PC-3 (cell line): ENCODE measurements around the gene CHD3. TPM values are rescaled to one million over a fixed set of nuclear protein-coding genes. Genes with fewer than 3 reads are reported as not detected.

Experiments
- ATAC-seq: fragments of 200-7000 bp; cut with Tn5 transposase; 2 replicates; pipeline ENCODE4 v1.9.1; 2020; ENCODE audit warnings: mild to moderate bottlenecking, moderate library complexity
- BruUV-seq: library from RNA; stranded (reverse); fragments of 400-500 nt; replicated peaks from 2 replicates; lab custom pipeline; 2021; lab: Mats Ljungman, UMichigan
- CTCF ChIA-PET: fragments of 300-600 bp; sonication (Branson Sonifier 250); formaldehyde crosslinking; loops from one replicate; lab custom pipeline; 2022; ENCODE audit warnings: antibody characterized with exemption; lab: Charles Lee
- POLR2A ChIA-PET: fragments of 300-600 bp; sonication (Branson Sonifier 250); formaldehyde crosslinking; loops from one replicate; lab custom pipeline; 2022; ENCODE audit warnings: antibody characterized with exemption; ENCODE audit not compliant: unreplicated experiment; lab: Charles Lee
- DNase-seq: peaks from one replicate; pipeline ENCODE4 v3.0.0-alpha.2; 2015
- H2AFZ ChIP-seq: fragments of 300-600 bp; sonication (generic); 2 replicates; pipeline ENCODE4 v1.6.0; 2016; ENCODE audit warnings: antibody characterized with exemption, low read length
- H3F3A ChIP-seq: fragments of 300-600 bp; sonication (generic); one replicate; pipeline ENCODE4 v1.6.0; 2017; ENCODE audit warnings: antibody characterized with exemption, low read length, control low read depth, mild to moderate bottlenecking; ENCODE audit not compliant: unreplicated experiment
- H3K27ac ChIP-seq: fragments of 300-600 bp; sonication (generic); 2 replicates; pipeline ENCODE4 v1.5.1; 2016; ENCODE audit warnings: mild to moderate bottlenecking, low read length
- H3K27me3 ChIP-seq: fragments of 300-600 bp; sonication (generic); 2 replicates; pipeline ENCODE4 v1.6.1; 2016; ENCODE audit warnings: low read length, mixed read lengths
- H3K36me3 ChIP-seq: fragments of 300-600 bp; sonication (generic); 2 replicates; pipeline ENCODE4 v1.6.1; 2016; ENCODE audit warnings: low read depth, mixed run types, low read length, mixed read lengths
- H3K4me1 ChIP-seq: fragments of 300-600 bp; sonication (generic); 2 replicates; pipeline ENCODE4 v1.5.1; 2016; ENCODE audit warnings: low read length; ENCODE audit not compliant: insufficient read depth
- H3K4me2 ChIP-seq: fragments of 300-600 bp; sonication (generic); 2 replicates; pipeline ENCODE4 v1.6.0; 2016; ENCODE audit warnings: low read length
- H3K4me3 ChIP-seq: fragments of 300-600 bp; sonication (generic); 2 replicates; pipeline ENCODE4 v1.5.1; 2016; ENCODE audit warnings: mild to moderate bottlenecking, low read length, mixed read lengths
- H3K79me2 ChIP-seq: fragments of 300-600 bp; sonication (generic); 2 replicates; pipeline ENCODE4 v1.6.1; 2017; ENCODE audit warnings: low read length, mixed read lengths
- H3K9ac ChIP-seq: fragments of 300-600 bp; sonication (generic); 2 replicates; pipeline ENCODE4 v1.6.0; 2016; ENCODE audit warnings: mild to moderate bottlenecking, low read length
- H3K9me2 ChIP-seq: fragments of 300-600 bp; sonication (generic); replicated peaks from 2 replicates; pipeline ENCODE4 v1.6.1; 2016; ENCODE audit warnings: mixed run types, low read length, mixed read lengths
- H3K9me3 ChIP-seq: fragments of 300-600 bp; sonication (generic); 2 replicates; pipeline ENCODE4 v1.6.1; 2016; ENCODE audit warnings: low read length, mixed read lengths
- H4K20me1 ChIP-seq: fragments of 300-600 bp; sonication (generic); 2 replicates; pipeline ENCODE4 v1.6.1; 2016; ENCODE audit warnings: low read length, mixed read lengths
- CTCF ChIP-seq: fragments of 300-600 bp; sonication (generic); conservative IDR thresholded peaks from 2 replicates; pipeline ENCODE4 v1.5.1; 2017; ENCODE audit warnings: antibody characterized with exemption, low read depth, mild to moderate bottlenecking, low read length
- EZH2 ChIP-seq: fragments of 300-600 bp; sonication (generic); IDR thresholded peaks from one replicate; pipeline ENCODE4 v1.6.1; 2017; ENCODE audit warnings: antibody characterized with exemption, mild to moderate bottlenecking, low read length; ENCODE audit not compliant: unreplicated experiment
- EZH2phosphoT487 ChIP-seq: fragments of 300-600 bp; sonication (generic); IDR thresholded peaks from 2 replicates; pipeline ENCODE4 v1.6.1; 2018; ENCODE audit warnings: mild to moderate bottlenecking, antibody characterized with exemption, low read length, borderline replicate concordance
- intact Hi-C: fragments of 100-400 bp; cut with micrococcal nuclease; formaldehyde crosslinking; loops from 2 replicates; pipeline ENCODE4 v1.9.0; 2023
- total RNA-seq: library from RNA; depleted of rRNA; stranded (reverse); fragments of >200 nt; gene quantifications from 2 replicates; pipeline ENCODE4 v1.2.3, GENCODE V29; 2014

CHD3 gene
- total RNA-seq, 1 experiment from 2014 or later, result 102 TPM

GRCh38 chr17:7929158-7930023 lies 40.8 kb downstream of the CHD3 start, which contains the start of gene KCNAB3:
TSS of gene KCNAB3 (minus strand) at chr17:7929856. CDS start at chr17:7929435, 421 bp downstream.
- Histone ChIP-seq H3K9me2 (no peaks in the 10 kb centered on the region), H3K9ac (no peak within 1 kb of the TSS), H3K4me1 (peaks cover 19% of the 10 kb centered on the region), H3K79me2 (peaks cover 35% of the 10 kb centered on the region), H3K9me3 (no peaks in the 10 kb centered on the region), H3K27ac (no peak within 1 kb of the TSS), H3K4me3 (peak within 1 kb of the TSS; percentile 98; the same call in 1 of the 2 replicates), H3K36me3 (no peaks in the 10 kb centered on the region), H3K4me2 (peak within 1 kb of the TSS; percentile 99), H3F3A (no peaks in the 10 kb centered on the region), H3K27me3 (no peaks in the 10 kb centered on the region), H2AFZ (no peak within 1 kb of the TSS), H4K20me1 (no peaks in the 10 kb centered on the region)
- BruUV-seq, result no TSS peak
- CTCF ChIA-PET, result no interaction called here
- TF ChIP-seq CTCF, result no peak
- TF ChIP-seq EZH2, result no peak
- TF ChIP-seq EZH2phosphoT487, result no peak
- POLR2A ChIA-PET, result no interaction called here
- DNase-seq, result no peak
- intact Hi-C loops, result loop anchor here (5.0 kb wide), 2 partner anchors 53 to 128 kb away; no protein-coding TSS in a partner anchor
- no peak for ATAC-seq

- no peaks in the 10 kb centered on the region for H3K9me3 ChIP-seq
- TSS peak; percentile 83 for BruUV-seq
- H3K27me3 ChIP-seq, result no peaks in the 10 kb centered on the region
- no peak overlapping the region for H3K27ac ChIP-seq
- H3K4me1 ChIP-seq, result peaks cover 21% of the 10 kb centered on the region
- H4K20me1 ChIP-seq, result no peaks in the 10 kb centered on the region
- no peaks in the 10 kb centered on the region for H3K36me3 ChIP-seq
- intact Hi-C loops, result loop anchor here (5.0 kb wide), 2 partner anchors 51 to 126 kb away; no protein-coding TSS in a partner anchor
- no peak for DNase-seq
- no peak for ATAC-seq
- H3K4me3 ChIP-seq, result peak overlapping the region; percentile 98
- no peaks in the 10 kb centered on the region for H3K9me2 ChIP-seq
- H3F3A ChIP-seq, result no peaks in the 10 kb centered on the region
- peaks cover 45% of the 10 kb centered on the region for H3K79me2 ChIP-seq
- H2AFZ ChIP-seq, result peak overlapping the region; percentile 83
- ChIA-PET CTCF (interaction anchor here (0.6 to 2.2 kb wide), 4 partner anchors 52 to 66 kb away, joined by 3 to 10 read pairs (median 4); no protein-coding TSS in a partner anchor), POLR2A (interaction anchor here (0.6 kb wide), 1 partner anchor 107 kb away, joined by 6 read pairs; no protein-coding TSS in a partner anchor)
- H3K9ac ChIP-seq, result peak overlapping the region; percentile 88
- TF ChIP-seq EZH2phosphoT487, result no peak
- no peak for TF ChIP-seq CTCF
- no peak for TF ChIP-seq EZH2
- peak overlapping the region; percentile 99 for H3K4me2 ChIP-seq
These were observed 42.4 kb downstream of the CHD3 start for GRCh38 chr17:7930841-7931631.
